Mononuclear cell (primary cell): ENCODE results near the gene ARID2. TPM values are rescaled to one million over a fixed set of nuclear protein-coding genes. Genes with fewer than 3 reads are reported as not detected.

Source experiments
- H3K27me3 ChIP-seq: 2 replicates; pipeline ENCODE4 v1.6.0; 2011; ENCODE audit warnings: low read length, control low read depth; ENCODE audit not compliant: insufficient read depth
- H3K4me1 ChIP-seq: 2 replicates; pipeline ENCODE4 v1.5.1; 2011; ENCODE audit warnings: mild to moderate bottlenecking, low read length, control low read depth; ENCODE audit not compliant: insufficient read depth
- H3K4me3 ChIP-seq: 2 replicates; pipeline ENCODE4 v1.5.1; 2011; ENCODE audit warnings: mild to moderate bottlenecking, low read length, moderate library complexity
- H3K9me3 ChIP-seq: 2 replicates; pipeline ENCODE4 v1.5.1; 2011; ENCODE audit warnings: low read depth, mild to moderate bottlenecking, control low read depth, low read length
- total RNA-seq: library from RNA; depleted of rRNA; stranded (reverse); fragments of >200 nt; gene quantifications from one replicate; pipeline ENCODE4 v1.2.3, GENCODE V29; 2012

ARID2 gene
- 72.6 TPM for total RNA-seq

DNA sequence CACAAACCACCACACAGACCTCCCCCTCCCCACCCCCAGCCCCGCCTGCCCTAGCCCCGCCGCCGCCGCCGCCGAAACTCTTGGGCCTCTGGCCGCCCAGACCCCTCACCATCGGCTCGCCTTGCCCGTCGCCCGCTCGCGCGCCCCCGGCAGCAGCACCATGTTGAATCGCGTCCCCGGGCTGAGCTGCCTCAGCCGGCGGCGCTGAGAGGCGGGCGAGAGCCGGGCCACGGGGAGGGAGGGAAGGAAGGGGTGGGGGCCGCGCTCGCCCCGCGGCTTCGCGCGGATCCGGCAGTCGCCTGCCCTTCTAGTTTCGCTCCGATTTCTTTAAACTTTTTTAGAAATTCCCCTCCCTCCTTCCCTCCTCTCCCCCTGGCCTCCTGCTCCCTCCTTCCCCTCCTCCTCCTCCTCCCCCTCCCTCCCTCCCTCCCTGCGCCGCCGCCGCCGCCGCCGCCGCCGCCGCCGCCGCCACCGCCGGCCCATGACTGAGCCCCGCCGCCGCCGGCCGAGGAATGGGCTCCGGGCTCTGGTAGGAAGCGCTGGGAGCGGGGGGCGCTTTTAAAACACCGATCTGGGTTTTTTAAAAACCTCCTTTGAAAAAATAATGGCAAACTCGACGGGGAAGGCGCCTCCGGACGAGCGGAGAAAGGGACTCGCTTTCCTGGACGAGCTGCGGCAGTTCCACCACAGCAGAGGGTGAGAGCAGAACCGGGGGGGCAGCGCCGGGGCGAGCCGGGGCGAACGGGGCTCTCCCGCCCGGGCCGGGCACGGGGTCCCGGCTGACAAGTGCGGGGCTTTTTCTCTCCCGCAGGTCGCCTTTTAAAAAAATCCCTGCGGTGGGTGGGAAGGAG lies at the start of gene ARID2:
Gene ARID2 (plus strand): TSS at position 474 of the 851 bp plus-strand sequence. CDS start 131 bp downstream, at position 605.
- Histone ChIP-seq H3K9me3 (no peaks in the 10 kb centered on the region), H3K4me1 (peaks cover 27% of the 10 kb centered on the region), H3K4me3 (peak within 1 kb of the TSS; percentile 99), H3K27me3 (no peaks in the 10 kb centered on the region)

GRCh38 chr12:45680362-45680761 lies 49.1 kb upstream of the ARID2 start:
- H3K27me3 ChIP-seq: no peaks in the 10 kb centered on the region
- no peaks in the 10 kb centered on the region for H3K9me3 ChIP-seq
- H3K4me1 ChIP-seq: no peaks in the 10 kb centered on the region
- H3K4me3 ChIP-seq: no peak overlapping the region

DNA sequence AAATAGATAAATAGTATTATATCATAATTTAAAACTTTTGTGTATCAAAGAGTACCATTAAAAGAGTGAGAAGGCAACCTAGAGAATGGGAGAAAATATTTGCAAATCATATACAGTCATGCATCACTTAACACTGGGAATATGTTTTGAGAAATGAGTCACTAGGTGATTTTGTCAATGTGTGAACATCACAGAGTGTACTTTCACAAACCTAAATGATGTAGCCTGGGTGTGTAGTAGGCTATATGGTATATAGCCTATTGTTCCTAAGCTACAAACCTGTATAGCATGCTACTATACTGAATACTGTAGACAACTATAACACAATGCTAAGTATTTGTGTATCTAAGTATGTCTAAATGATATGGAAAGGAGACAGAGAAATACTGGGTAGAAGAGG lies 48.0 kb upstream of the ARID2 start:
- no peaks in the 10 kb centered on the region for H3K4me1 ChIP-seq
- H3K4me3 ChIP-seq: no peak overlapping the region
- no peaks in the 10 kb centered on the region for H3K9me3 ChIP-seq
- H3K27me3 ChIP-seq: no peaks in the 10 kb centered on the region

- Histone ChIP-seq H3K4me1 (no peaks in the 10 kb centered on the region), H3K9me3 (no peaks in the 10 kb centered on the region), H3K4me3 (no peak overlapping the region), H3K27me3 (no peaks in the 10 kb centered on the region)
Observed at GRCh38 chr12:45685680-45686079, 43.8 kb upstream of the ARID2 start.

DNA sequence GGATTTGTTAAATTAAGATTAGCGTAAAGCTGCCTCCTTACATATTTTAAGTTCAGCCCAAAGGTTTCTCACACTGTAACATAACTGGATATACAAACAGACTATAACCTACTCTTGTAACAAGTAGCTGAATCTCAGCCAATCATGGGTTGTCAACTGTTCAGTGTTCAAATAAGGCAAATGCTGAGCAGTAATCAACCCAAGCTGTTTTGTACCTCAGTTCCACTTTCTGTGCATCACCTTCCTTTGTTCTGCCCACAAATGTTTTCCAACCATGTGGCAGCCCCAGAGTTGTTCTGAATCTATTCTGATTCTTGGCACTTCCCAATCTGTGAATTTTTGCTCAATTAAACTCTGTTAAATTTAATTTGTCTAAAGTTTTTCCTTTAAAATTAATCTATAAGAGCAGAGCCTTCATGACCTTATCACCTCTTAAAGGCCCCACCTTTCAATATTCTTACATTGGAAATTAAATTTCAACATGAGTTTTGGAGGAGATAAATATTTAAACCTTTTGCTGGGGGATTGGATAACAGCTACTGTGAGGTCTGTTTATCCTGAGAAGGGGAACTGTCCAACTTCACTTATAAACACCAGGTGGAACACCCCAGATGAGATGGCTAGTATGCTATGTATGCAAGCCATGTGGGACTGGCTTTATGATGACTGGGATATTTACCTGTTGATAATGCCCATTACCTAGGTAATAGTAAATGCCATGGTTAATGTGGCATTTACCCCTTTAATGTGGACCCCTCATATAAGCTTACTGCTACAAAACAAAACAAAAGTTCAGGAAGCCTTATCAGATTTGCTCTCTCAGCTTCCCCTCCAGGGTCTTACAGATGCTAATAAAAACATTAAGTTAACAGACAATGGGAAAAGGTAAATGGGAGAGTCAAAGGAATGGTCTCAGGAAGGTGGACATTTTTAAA lies 42.2 kb upstream of the ARID2 start:
- H3K4me3 ChIP-seq: no peak overlapping the region
- no peaks in the 10 kb centered on the region for H3K27me3 ChIP-seq
- H3K9me3 ChIP-seq: no peaks in the 10 kb centered on the region
- H3K4me1 ChIP-seq: no peaks in the 10 kb centered on the region

- Histone ChIP-seq H3K4me3 (no peak overlapping the region), H3K9me3 (no peaks in the 10 kb centered on the region), H3K4me1 (no peaks in the 10 kb centered on the region), H3K27me3 (no peaks in the 10 kb centered on the region)
Observed at GRCh38 chr12:45688183-45688582, 41.3 kb upstream of the ARID2 start.

DNA sequence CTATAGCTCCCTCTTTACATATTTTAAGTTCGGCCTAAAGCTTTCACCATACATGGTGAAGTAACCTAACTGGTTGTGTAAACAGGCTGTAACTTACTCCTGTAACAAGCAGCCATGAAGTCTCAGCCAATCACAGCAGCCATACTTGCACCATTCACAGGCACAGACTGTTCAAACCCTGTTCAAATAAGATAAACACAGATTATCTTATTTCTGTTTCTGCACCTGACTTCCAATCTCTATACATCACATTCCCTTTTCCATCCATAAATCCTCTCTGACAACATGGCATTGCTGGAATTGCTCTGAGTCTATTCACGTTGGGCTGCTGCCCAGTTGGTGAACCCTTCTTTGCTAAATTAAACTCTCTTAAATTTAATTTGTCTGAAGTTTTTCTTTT lies 34.5 kb upstream of the ARID2 start:
- Histone ChIP-seq H3K9me3 (no peaks in the 10 kb centered on the region), H3K27me3 (no peaks in the 10 kb centered on the region), H3K4me3 (no peak overlapping the region), H3K4me1 (no peaks in the 10 kb centered on the region)

- Histone ChIP-seq H3K4me1 (no peaks in the 10 kb centered on the region), H3K9me3 (no peaks in the 10 kb centered on the region), H3K4me3 (no peak overlapping the region), H3K27me3 (no peaks in the 10 kb centered on the region)
Observed at GRCh38 chr12:45695606-45696005, 33.9 kb upstream of the ARID2 start.

- Histone ChIP-seq H3K4me1 (no peaks in the 10 kb centered on the region), H3K9me3 (no peaks in the 10 kb centered on the region), H3K27me3 (no peaks in the 10 kb centered on the region), H3K4me3 (no peak overlapping the region)
Observed at GRCh38 chr12:45696049-45696448, 33.5 kb upstream of the ARID2 start.

DNA sequence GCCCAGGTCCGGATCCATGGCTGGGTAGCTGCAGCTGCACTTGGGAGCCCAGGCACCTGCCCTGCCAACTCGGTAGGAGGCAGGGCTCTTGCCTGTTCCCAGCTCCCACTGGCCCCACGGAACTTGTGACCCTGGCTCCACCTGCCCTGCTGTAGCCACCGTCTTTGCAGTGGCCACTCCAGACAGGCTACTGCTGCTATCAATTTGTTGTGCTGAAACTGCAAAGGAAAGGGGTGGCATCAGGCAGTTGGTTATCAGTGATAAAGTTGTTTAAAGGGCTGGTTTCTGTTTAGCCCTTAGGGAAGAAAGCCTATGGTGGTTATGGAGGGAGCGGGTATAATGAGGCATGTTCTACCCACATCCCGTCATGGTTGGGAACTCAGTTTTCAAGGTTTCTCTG lies 32.1 kb upstream of the ARID2 start:
- Histone ChIP-seq H3K9me3 (peaks cover 4% of the 10 kb centered on the region), H3K27me3 (no peaks in the 10 kb centered on the region), H3K4me3 (no peak overlapping the region), H3K4me1 (no peaks in the 10 kb centered on the region)

GRCh38 chr12:45701296-45701695 lies 28.2 kb upstream of the ARID2 start:
- H3K4me1 ChIP-seq: no peaks in the 10 kb centered on the region
- peaks cover 4% of the 10 kb centered on the region for H3K9me3 ChIP-seq

DNA sequence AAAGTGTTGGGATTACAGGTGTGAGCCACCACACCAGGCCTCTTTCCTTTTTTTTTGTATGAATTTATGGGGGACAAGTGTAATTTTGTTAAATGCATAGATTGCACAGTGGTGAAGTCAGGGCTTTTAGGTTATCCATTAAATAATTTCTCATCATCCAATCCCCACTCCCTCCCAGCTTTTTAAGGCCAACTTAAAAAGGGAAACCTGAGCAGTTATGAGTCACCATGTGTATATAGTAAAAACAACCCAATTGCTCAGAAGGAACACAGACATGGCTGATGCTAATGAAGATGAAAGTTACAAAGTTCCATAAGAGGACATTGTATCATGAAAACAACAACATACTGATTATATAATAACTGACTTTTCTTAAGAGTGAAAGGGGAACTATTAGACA lies 25.6 kb upstream of the ARID2 start:
- Histone ChIP-seq H3K27me3 (no peaks in the 10 kb centered on the region), H3K4me3 (no peak overlapping the region), H3K9me3 (peaks cover 4% of the 10 kb centered on the region), H3K4me1 (no peaks in the 10 kb centered on the region)

More at GRCh38 chr12:45701296-45701695, 28.2 kb upstream of the ARID2 start:
- H3K27me3 ChIP-seq: no peaks in the 10 kb centered on the region
- no peak overlapping the region for H3K4me3 ChIP-seq

- no peaks in the 10 kb centered on the region for H3K27me3 ChIP-seq
- peaks cover 4% of the 10 kb centered on the region for H3K9me3 ChIP-seq
- no peak overlapping the region for H3K4me3 ChIP-seq
- H3K4me1 ChIP-seq: no peaks in the 10 kb centered on the region
Observed at GRCh38 chr12:45704968-45705367, 24.5 kb upstream of the ARID2 start.

GRCh38 chr12:45705404-45705803 lies 24.1 kb upstream of the ARID2 start:
- H3K9me3 ChIP-seq: peaks cover 4% of the 10 kb centered on the region

GRCh38 chr12:45707241-45707857 lies 22.2 kb upstream of the ARID2 start:
- Histone ChIP-seq H3K9me3 (no peaks in the 10 kb centered on the region), H3K4me1 (no peaks in the 10 kb centered on the region), H3K27me3 (no peaks in the 10 kb centered on the region), H3K4me3 (no peak overlapping the region)

More at GRCh38 chr12:45705404-45705803, 24.1 kb upstream of the ARID2 start:
- no peak overlapping the region for H3K4me3 ChIP-seq
- no peaks in the 10 kb centered on the region for H3K4me1 ChIP-seq
- H3K27me3 ChIP-seq: no peaks in the 10 kb centered on the region
